NCI-H2227 treated with DMSO at 0.1 percent for 48 hours (cell line): ENCODE measurements around the gene CCDC18.
"Not testable (repeated sequence)": the region's sequence is repeated elsewhere in the genome, so short reads cannot be mapped to it uniquely, and the experiment has no call there.

Source experiments
- DNase-seq: peaks from one replicate; lab custom pipeline; 2025; lab: John Stamatoyannopoulos, UW

Gene CCDC18

DNA sequence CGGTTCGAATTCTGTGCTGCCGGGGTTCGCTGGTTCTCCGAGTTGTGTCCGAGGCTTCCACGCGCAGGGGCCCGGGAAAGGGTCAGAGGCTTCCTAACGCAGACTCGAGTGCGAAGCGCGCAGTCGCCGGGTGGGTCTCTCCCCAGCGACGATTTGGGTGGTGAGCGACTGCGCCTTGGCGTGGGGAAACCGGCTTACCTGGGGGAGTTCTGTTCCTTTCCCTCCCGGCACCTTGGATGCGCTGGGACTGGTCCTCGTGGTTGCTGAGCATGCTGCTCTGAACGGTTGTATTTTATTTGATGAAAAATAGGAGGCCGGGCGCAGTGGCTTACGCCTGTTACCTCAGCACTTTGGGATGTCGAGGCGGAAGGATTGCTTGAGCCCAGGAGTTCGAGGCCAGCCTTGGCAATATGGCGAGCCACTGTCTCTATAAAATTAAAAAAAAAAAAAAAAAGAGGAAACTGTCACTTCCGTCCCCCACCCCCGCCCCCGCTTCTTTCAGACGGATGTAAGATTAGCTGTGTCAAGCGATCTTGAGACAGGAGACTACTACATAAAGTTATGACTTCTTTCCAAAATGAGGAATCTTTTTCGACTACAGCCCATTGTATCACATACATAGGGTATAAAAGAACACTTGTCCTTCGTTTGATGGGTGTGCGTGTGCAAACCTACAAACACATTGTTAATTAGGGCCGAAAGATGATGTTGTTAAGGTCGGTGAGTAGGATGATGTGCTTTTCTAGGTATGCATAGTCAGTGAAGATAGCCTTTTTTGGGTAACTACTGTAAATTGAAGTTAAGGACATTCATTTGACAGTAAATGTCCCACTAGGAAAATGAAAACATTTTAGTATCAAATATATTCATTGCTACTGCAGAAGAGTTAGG is at the start of gene CCDC18:
TSS of gene CCDC18 (plus strand) at position 2 of the 891 bp plus-strand sequence. CDS start 2,638 bp downstream, outside the sequence.
- DNase-seq: peak; percentile 73

DNA sequence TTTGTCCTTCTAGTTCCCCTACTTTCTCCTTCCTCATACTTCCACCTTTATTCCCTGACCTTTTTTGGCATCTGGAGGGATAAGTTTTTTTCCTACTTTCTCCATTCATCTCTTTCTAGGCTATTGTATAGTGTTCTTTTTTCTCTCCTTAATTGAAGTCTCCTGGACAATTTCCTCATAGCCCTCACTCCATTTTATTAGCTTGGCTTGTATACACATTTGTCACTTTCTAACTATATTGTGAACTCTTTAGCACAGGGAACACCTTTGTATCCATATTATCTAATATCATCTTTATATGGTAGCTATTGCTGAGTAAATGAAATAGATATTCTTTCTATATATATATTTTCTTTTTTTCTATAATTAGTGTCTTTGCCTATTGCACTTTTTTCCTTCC is 47.9 kb upstream of the CCDC18 start:
- no peak for DNase-seq

- no peak for DNase-seq
These were observed 44.1 kb upstream of the CCDC18 start for GRCh38 chr1:93136445-93136844.

DNA sequence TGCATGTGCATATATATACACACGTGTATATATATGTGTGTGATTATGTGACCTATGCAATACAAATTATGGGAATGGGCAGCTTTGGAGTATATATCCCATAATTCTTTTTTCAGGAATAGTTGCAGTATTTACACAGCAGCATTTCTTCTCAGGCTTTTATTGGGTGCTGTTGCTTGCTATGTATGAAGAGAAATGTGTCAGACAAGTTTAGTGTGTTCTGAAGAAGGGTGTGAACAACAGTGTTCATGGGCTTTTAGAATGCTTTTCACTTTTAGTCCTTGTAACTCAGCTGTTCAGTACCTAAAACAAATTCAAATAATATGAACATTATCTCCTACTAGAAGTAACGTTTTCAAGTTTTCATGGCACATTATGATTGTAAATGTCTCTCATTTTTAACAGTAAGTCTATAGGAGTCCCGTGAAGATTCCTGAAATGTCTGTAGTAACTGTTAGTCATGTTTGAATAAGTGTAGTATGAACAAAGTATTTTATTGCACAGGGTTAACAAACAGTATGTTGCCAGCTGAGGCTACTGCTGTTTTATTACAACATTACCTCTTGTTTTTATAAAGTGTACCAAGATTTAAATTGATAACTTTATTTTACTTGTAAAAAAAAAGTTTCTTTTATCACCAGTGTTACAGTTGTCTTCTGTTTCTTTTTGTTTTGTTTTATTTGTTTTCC is 42.8 kb upstream of the CCDC18 start:
- no peak for DNase-seq

DNA sequence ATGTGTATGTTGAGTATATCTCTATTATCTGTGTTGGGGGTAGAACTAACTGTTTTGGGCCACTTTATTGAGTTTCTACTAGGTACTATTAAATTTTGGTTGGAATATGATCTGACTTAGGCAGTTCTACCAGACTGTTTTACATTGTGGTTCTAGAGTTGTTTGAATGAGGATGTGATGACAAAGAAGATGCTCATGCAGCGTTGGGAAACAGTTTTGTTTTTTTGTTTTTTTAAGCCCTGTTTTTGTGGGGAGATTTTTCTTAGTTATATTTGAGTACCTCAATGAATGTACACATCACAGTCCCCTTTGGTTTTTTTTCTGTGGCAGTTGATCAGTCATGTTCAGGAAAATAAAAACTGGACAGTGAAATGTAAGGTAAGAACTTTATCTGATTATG is 40.4 kb upstream of the CCDC18 start:
- no peak for DNase-seq

GRCh38 chr1:93142161-93142560 is 38.4 kb upstream of the CCDC18 start:
- no peak for DNase-seq

DNA sequence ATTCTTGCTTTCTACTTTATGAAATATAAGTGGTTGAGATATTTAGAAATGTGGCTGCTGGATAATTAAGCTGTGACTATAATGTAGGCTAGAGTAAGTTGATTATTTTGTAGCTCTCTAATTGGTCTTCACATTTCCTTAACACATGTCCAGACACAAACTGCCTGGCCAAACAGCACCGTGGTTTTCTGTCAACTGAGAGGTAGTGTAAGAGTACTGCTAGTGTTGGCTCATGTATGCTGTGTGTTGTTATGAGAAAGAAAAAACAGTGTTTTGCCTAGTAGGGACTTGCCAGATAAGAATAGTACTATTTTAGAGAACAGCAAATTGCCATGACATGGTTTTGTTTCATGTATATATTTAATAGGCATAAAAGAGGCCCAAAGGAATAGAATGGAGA is 37.4 kb upstream of the CCDC18 start:
- DNase-seq: no peak

- no peak for DNase-seq
These were observed 36.8 kb upstream of the CCDC18 start for GRCh38 chr1:93143769-93144168.

- no peak for DNase-seq
These were observed 32.5 kb upstream of the CCDC18 start for GRCh38 chr1:93148001-93148400.

DNA sequence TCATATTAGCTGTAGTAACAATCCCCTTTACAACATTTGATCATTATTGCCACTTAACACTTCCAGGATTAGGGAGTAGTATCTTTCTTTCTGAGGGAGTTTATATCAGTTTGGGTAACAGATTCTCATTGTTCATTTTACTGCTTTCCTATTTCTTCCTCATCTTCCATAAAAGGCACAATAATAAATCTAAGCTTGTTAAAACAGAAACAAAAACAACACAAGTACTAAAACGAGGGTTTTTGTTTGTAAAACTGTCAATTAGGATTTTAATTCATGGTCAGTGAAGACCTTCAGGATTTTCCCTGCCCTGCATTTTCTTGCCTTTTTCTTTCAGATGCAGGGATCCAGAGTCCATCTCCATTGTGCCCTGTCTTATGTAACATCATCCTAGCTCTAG is 29.8 kb upstream of the CCDC18 start:
- no peak for DNase-seq

- DNase-seq: no peak
These were observed 29.1 kb upstream of the CCDC18 start for GRCh38 chr1:93151474-93151873.

- no peak for DNase-seq
These were observed 27.7 kb upstream of the CCDC18 start for GRCh38 chr1:93152835-93153234.

DNA sequence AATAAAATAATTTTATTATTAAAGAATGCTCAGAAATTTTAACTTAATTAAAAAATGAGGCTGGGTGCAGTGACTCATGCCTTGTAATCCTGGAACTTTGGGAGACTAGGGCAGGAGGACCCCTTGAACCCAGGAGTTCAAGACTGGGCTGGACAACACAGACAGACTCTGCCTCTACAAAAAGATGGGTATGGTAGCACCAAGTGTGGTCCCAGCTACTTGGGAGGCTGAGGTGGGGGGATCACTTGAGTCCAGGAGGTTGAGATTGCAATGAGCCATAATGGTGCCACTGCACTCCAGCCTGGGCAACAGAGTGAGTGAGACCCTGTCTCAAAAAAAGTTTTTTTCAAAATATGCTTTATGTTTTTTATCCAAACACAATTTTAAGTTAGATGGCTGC is 25.6 kb upstream of the CCDC18 start:
- no peak for DNase-seq

GRCh38 chr1:93155335-93155734 is 25.2 kb upstream of the CCDC18 start:
- DNase-seq: no peak

- no peak for DNase-seq
These were observed 21.2 kb upstream of the CCDC18 start for GRCh38 chr1:93159337-93159736.

DNA sequence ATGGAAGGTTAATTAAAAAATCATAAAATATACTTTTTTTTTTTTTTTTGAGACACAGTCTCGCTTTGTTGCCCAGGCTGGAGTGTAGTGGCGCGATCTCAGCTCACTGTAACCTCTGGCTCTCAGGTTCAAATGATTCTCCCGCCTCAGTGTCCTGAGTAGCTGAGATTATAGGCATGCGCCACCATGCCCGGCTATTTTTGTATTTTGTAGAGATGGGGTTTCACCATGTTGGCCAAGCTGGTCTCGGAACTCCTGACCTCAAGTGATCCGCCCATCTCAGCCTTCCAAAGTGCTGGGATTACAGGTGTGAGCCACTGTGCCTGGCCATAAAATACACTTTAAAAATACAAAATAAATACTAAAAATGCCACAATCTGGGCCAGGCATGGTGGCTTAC is 17.2 kb upstream of the CCDC18 start:
- DNase-seq: not testable (repeated sequence)

- no peak for DNase-seq
These were observed 15.7 kb upstream of the CCDC18 start for GRCh38 chr1:93164816-93165215.

GRCh38 chr1:93165895-93166294 is 14.6 kb upstream of the CCDC18 start:
- not testable (repeated sequence) for DNase-seq

- no peak for DNase-seq
These were observed 13.5 kb upstream of the CCDC18 start for GRCh38 chr1:93167006-93167405.

- DNase-seq: not testable (repeated sequence)
These were observed 10.3 kb upstream of the CCDC18 start for GRCh38 chr1:93170141-93170678.

- no peak for DNase-seq
These were observed 8.9 kb upstream of the CCDC18 start for GRCh38 chr1:93171549-93172034.

DNA sequence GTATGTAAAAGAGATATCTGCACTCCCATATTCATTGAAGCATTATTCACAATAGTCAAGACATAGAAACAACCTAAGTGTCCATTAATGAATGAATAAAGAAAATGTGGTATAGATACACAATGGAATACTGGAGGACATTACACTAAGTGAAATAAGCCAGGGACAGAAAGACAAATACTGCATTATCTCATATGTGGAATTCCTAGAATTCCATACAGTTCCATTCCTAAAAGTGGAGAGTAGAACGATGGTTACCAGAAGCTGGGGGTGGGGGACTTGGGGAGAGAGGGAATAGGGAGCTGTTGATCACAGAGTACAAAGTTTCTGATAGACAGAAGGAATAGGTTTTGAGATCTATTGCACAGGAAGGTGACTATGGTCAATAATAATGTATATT is 7.7 kb upstream of the CCDC18 start:
- no peak for DNase-seq

DNA sequence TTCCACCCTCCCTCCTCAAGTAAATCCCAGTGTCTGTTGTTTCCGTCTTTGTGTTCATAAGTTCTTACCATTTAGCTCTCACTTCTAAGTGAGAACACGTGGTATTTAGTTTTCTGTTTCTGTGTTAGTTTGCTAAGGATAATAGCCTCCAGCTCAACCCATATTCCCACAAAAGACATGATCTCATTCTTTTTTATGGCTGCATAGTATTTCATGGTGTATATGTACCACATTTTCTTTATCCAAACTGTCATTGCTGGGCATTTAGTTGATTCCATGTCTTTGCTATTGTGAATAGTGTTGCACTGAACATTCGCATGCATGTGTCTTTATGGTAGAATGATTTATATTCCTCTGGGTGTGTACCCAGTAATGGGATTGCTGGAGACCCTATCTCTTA is 5.9 kb upstream of the CCDC18 start:
- not testable (repeated sequence) for DNase-seq
